OCI-LY7 (cell line): Measurements from ENCODE around the gene ATG9B. TPM values are rescaled to one million over a fixed set of nuclear protein-coding genes. Genes with fewer than 3 reads are reported as not detected.

Experiments used
- BruUV-seq: library from RNA; stranded (reverse); fragments of 400-500 nt; replicated peaks from 2 replicates; lab custom pipeline; 2021; lab: Mats Ljungman, UMichigan
- CTCF ChIA-PET: fragments of 300-600 bp; sonication (Branson Sonifier 250); formaldehyde crosslinking; loops from one replicate; lab custom pipeline; 2022; ENCODE audit warnings: antibody characterized with exemption; ENCODE audit not compliant: unreplicated experiment; lab: Charles Lee
- POLR2A ChIA-PET: fragments of 300-600 bp; sonication (Branson Sonifier 250); formaldehyde crosslinking; loops from one replicate; lab custom pipeline; 2022; ENCODE audit warnings: antibody characterized with exemption; lab: Charles Lee
- DNase-seq: peaks from one replicate; pipeline ENCODE4 v3.0.0-alpha.2; 2015; ENCODE audit warnings: low spot score
- H2AFZ ChIP-seq: fragments of 200-600 bp; sonication (generic), shearing (Covaris generic); 2 replicates; pipeline ENCODE4 v1.6.1; 2014; ENCODE audit warnings: mild to moderate bottlenecking, antibody characterized with exemption, low read length, moderate library complexity
- H3K27ac ChIP-seq: fragments of 200-600 bp; sonication (generic); 2 replicates; pipeline ENCODE4 v1.5.1; 2014; ENCODE audit warnings: mixed run types, low read depth, mild to moderate bottlenecking, moderate library complexity, low read length, inconsistent platforms; ENCODE audit not compliant: poor library complexity, severe bottlenecking
- H3K36me3 ChIP-seq: fragments of 200-600 bp; sonication (generic); 2 replicates; pipeline ENCODE4 v1.6.1; 2014; ENCODE audit warnings: mild to moderate bottlenecking, antibody characterized with exemption, low read length, moderate library complexity, mixed read lengths; ENCODE audit not compliant: insufficient read depth
- H3K4me1 ChIP-seq: fragments of 200-600 bp; sonication (generic); 2 replicates; pipeline ENCODE4 v1.5.1; 2014; ENCODE audit warnings: mild to moderate bottlenecking, low read length; ENCODE audit not compliant: insufficient read depth, poor library complexity, severe bottlenecking
- H3K4me2 ChIP-seq: fragments of 200-600 bp; sonication (generic); 2 replicates; pipeline ENCODE4 v1.6.1; 2014; ENCODE audit warnings: mild to moderate bottlenecking, low read length
- H3K4me3 ChIP-seq: fragments of 200-600 bp; sonication (generic); 2 replicates; pipeline ENCODE4 v1.5.1; 2014; ENCODE audit warnings: mild to moderate bottlenecking, low read depth, low read length; ENCODE audit not compliant: poor library complexity, severe bottlenecking
- H3K79me2 ChIP-seq: fragments of 200-600 bp; sonication (generic); 2 replicates; pipeline ENCODE4 v1.6.1; 2016; ENCODE audit warnings: low read depth, mild to moderate bottlenecking, low read length, moderate library complexity, mixed read lengths; ENCODE audit not compliant: insufficient read depth
- H3K9me2 ChIP-seq: fragments of 200-600 bp; sonication (generic); 2 replicates; pipeline ENCODE4 v1.6.1; 2016; ENCODE audit warnings: mild to moderate bottlenecking, low read length, mixed read lengths; ENCODE audit not compliant: insufficient read depth
- H3K9me3 ChIP-seq: fragments of 200-600 bp; sonication (generic); 2 replicates; pipeline ENCODE4 v1.6.1; 2014; ENCODE audit warnings: mild to moderate bottlenecking, mixed run types, low read length, mixed read lengths
- H4K20me1 ChIP-seq: fragments of 200-600 bp; sonication (generic); 2 replicates; pipeline ENCODE4 v1.6.1; 2014; ENCODE audit warnings: mild to moderate bottlenecking, antibody characterized with exemption, low read length, moderate library complexity, mixed read lengths; ENCODE audit not compliant: insufficient read depth
- CTCF ChIP-seq: fragments of 200-600 bp; sonication (generic); conservative IDR thresholded peaks from 2 replicates; pipeline ENCODE4 v1.5.1; 2014; ENCODE audit warnings: mild to moderate bottlenecking, antibody characterized with exemption, low read length, moderate library complexity, mixed read lengths
- EZH2phosphoT487 ChIP-seq: fragments of 200-600 bp; sonication (generic); IDR thresholded peaks from 2 replicates; pipeline ENCODE4 v1.6.1; 2018; ENCODE audit warnings: low read depth, borderline replicate concordance, mild to moderate bottlenecking, mixed run types, antibody characterized with exemption, low read length, moderate library complexity, mixed read lengths
- intact Hi-C: fragments of 100-400 bp; cut with micrococcal nuclease; formaldehyde crosslinking; loops from one replicate; pipeline ENCODE4 v1.10.0; 2022; ENCODE audit not compliant: unreplicated experiment
- total RNA-seq, 2 experiments: library from RNA; depleted of rRNA in 1 of 2; stranded (reverse); fragments of >200 nt in 1 of 2; shearing (Covaris generic) in 1 of 2; gene quantifications; 2 replicates each; pipeline ENCODE4 v1.2.3, GENCODE V29; 2014 to 2022

ATG9B gene
- total RNA-seq, 2 experiments from 2014 or later = 0.97 to 1.1 TPM

- H3K4me1 ChIP-seq = no peaks in the 10 kb centered on the region
- H3K9me2 ChIP-seq = no peaks in the 10 kb centered on the region
- no peak overlapping the region for H2AFZ ChIP-seq
- peaks cover 80% of the 10 kb centered on the region for H3K36me3 ChIP-seq
- TF ChIP-seq CTCF = no peak
- no peaks in the 10 kb centered on the region for H4K20me1 ChIP-seq
- intact Hi-C loops = no loop called here
- POLR2A ChIA-PET = no interaction called here
- H3K27ac ChIP-seq = no peak overlapping the region
- no peaks in the 10 kb centered on the region for H3K79me2 ChIP-seq
- DNase-seq = no peak
- H3K4me2 ChIP-seq = no peak overlapping the region
- no peaks in the 10 kb centered on the region for H3K9me3 ChIP-seq
- BruUV-seq = no TSS peak
- no peak overlapping the region for H3K4me3 ChIP-seq
- CTCF ChIA-PET = no interaction called here
Measured at GRCh38 chr7:151069841-151070573, 45.7 kb upstream of the ATG9B start.

- CTCF ChIA-PET = no interaction called here
Measured at GRCh38 chr7:151068069-151068773, 43.9 kb upstream of the ATG9B start.

More at GRCh38 chr7:151068069-151068773, 43.9 kb upstream of the ATG9B start:
- intact Hi-C loops = no loop called here
- H3K36me3 ChIP-seq = peaks cover 73% of the 10 kb centered on the region
- H4K20me1 ChIP-seq = no peaks in the 10 kb centered on the region
- no TSS peak for BruUV-seq
- no peaks in the 10 kb centered on the region for H3K79me2 ChIP-seq
- no peak overlapping the region for H3K27ac ChIP-seq
- H3K4me3 ChIP-seq = no peak overlapping the region
- H3K4me2 ChIP-seq = no peak overlapping the region
- TF ChIP-seq EZH2phosphoT487 (no peak), CTCF (no peak)
- POLR2A ChIA-PET = no interaction called here
- H3K9me2 ChIP-seq = no peaks in the 10 kb centered on the region
- no peaks in the 10 kb centered on the region for H3K9me3 ChIP-seq
- H3K4me1 ChIP-seq = no peaks in the 10 kb centered on the region
- H2AFZ ChIP-seq = no peak overlapping the region
- DNase-seq = no peak
